Activated naive CD4-positive, alpha-beta T cell treated with anti-CD3 and anti-CD28 coated beads, Interleukin-2, amount 10 ng/mL, durations not matched to agents 7 days and 5 days (primary cell): ENCODE data around the gene AFF3.
A peak's percentile ranks its signal among the peaks of the same experiment; 100 is the strongest.

ENCODE experiments used
- CTCF ChIA-PET: fragments of 350-600 bp; sonication (Branson Sonifier 250); formaldehyde crosslinking; loops from one replicate; lab custom pipeline; 2021; ENCODE audit warnings: antibody characterized with exemption; lab: Charles Lee
- DNase-seq: peaks from one replicate; pipeline ENCODE4 v3.0.0-alpha.2; 2020
- H3K27ac Mint-ChIP-seq: one replicate; pipeline ENCODE4 v1.8.0; 2021; ENCODE audit warnings: mild to moderate bottlenecking, moderate library complexity, mixed read lengths
- H3K27me3 Mint-ChIP-seq: one replicate; pipeline ENCODE4 v1.8.0; 2021; ENCODE audit warnings: mild to moderate bottlenecking, mixed read lengths
- H3K36me3 Mint-ChIP-seq: one replicate; pipeline ENCODE4 v1.8.0; 2021; ENCODE audit warnings: mixed read lengths
- H3K4me1 Mint-ChIP-seq: one replicate; pipeline ENCODE4 v1.8.0; 2021; ENCODE audit warnings: mixed read lengths
- H3K4me3 Mint-ChIP-seq: one replicate; pipeline ENCODE4 v1.8.0; 2021; ENCODE audit warnings: mild to moderate bottlenecking, moderate library complexity, mixed read lengths
- H3K9me3 Mint-ChIP-seq: one replicate; pipeline ENCODE4 v1.8.0; 2021; ENCODE audit warnings: mixed read lengths

The AFF3 gene, protein sequence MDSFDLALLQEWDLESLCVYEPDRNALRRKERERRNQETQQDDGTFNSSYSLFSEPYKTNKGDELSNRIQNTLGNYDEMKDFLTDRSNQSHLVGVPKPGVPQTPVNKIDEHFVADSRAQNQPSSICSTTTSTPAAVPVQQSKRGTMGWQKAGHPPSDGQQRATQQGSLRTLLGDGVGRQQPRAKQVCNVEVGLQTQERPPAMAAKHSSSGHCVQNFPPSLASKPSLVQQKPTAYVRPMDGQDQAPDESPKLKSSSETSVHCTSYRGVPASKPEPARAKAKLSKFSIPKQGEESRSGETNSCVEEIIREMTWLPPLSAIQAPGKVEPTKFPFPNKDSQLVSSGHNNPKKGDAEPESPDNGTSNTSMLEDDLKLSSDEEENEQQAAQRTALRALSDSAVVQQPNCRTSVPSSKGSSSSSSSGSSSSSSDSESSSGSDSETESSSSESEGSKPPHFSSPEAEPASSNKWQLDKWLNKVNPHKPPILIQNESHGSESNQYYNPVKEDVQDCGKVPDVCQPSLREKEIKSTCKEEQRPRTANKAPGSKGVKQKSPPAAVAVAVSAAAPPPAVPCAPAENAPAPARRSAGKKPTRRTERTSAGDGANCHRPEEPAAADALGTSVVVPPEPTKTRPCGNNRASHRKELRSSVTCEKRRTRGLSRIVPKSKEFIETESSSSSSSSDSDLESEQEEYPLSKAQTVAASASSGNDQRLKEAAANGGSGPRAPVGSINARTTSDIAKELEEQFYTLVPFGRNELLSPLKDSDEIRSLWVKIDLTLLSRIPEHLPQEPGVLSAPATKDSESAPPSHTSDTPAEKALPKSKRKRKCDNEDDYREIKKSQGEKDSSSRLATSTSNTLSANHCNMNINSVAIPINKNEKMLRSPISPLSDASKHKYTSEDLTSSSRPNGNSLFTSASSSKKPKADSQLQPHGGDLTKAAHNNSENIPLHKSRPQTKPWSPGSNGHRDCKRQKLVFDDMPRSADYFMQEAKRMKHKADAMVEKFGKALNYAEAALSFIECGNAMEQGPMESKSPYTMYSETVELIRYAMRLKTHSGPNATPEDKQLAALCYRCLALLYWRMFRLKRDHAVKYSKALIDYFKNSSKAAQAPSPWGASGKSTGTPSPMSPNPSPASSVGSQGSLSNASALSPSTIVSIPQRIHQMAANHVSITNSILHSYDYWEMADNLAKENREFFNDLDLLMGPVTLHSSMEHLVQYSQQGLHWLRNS (N-terminal part only)

DNA sequence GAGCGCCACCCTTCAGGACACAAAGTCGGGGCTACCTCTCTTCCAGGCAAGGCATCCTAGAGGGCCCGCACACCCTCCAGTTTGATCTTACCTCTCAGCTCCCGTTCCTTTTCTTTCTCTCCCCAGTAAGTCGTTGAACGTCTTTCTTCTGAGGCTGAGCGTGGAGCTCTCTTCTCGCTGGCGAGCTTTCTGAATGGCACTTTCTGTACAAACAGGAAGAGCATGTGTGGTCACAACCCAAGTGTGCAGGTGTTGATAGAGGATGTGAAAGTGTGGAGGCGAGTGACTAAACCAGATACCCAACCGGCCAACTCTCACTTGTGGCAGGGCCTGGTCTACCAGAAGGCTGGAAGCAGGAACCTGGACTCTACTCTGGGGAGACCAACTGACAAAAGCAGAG is at the start of gene AFF3:
Gene AFF3 (minus strand): TSS at position 198 of the 400 bp plus-strand sequence. CDS start 38,136 bp downstream, outside the sequence.
- Mint-ChIP-seq H3K4me3 (peak within 1 kb of the TSS; percentile 85), H3K27me3 (peaks cover 13% of the 10 kb centered on the region), H3K9me3 (peaks cover 4% of the 10 kb centered on the region), H3K27ac (peak within 1 kb of the TSS; percentile 87), H3K4me1 (peaks cover 72% of the 10 kb centered on the region), H3K36me3 (peaks cover 9% of the 10 kb centered on the region)
- CTCF ChIA-PET = interaction anchor here (1.2 kb wide), 1 partner anchor 22 kb away, joined by 3 read pairs; no protein-coding TSS in a partner anchor
- DNase-seq = peak; percentile 75

DNA sequence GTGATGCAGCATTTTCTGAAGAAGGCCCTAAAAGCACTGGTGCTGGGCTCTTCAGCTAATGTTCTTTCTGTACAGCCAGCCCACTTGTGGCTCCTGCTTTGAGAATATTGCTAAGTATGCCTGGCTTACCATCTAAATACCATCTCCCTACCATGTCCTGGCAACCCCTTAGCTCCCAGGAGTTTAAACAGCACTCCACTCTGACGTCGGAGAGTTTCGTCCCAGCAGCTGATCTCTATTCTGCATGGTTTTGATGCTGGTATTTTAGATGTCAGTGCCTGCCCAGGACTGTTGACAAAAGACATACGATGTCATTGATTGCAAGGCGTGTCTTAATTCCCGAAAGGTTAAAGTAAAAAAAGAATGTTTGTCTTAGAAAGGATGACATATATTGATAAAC is 47.0 kb upstream of the AFF3 start:
- H3K27me3 Mint-ChIP-seq = peaks cover 18% of the 10 kb centered on the region
- H3K9me3 Mint-ChIP-seq = no peaks in the 10 kb centered on the region
- no peak overlapping the region for H3K4me3 Mint-ChIP-seq

DNA sequence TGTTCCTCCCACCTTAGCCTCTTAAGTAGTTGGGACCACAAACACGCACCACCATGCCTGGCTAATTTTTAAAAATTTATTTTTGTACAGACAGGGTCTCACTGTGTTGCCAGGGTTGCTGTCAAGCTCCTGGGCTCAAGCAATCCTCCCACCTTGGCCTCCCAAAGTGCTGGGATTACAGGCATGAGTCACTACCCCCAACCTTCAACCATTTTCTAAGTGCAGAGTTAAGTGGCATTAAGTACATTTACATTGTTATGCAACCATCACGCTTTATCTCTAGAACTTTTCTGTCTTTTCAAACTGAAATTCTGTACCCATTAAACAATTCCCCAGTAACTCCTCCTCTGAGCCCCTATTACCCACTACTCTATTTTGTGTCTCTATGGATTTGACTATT is 45.9 kb upstream of the AFF3 start:
- no peaks in the 10 kb centered on the region for H3K36me3 Mint-ChIP-seq
- no peak overlapping the region for H3K4me3 Mint-ChIP-seq
- CTCF ChIA-PET = no interaction called here

More for the DNA sequence above, 47.0 kb upstream of the AFF3 start:
- DNase-seq = no peak
- CTCF ChIA-PET = no interaction called here
- Mint-ChIP-seq H3K36me3 (no peaks in the 10 kb centered on the region), H3K4me1 (no peaks in the 10 kb centered on the region), H3K27ac (no peak overlapping the region)

DNA sequence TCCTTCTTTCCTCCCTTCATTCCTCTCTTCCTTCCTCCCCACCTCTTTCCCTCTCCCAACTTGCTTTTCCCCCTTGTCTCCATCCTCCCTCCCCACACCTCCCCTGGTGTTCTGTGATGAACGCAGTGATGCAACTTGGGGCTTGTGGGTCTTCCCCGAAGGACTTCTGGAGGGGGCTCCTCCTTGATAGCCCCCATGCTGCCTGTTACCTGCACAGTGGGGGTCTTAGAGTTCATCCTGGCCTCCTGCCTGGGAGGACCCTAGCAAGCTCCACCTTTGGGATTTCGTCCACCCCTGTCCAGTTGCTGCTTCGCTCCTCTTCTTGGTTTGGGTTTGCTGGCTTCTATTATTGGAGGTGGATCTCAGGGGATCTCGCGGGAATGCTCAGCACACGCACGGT is 43.7 kb upstream of the AFF3 start:
- Mint-ChIP-seq H3K9me3 (no peaks in the 10 kb centered on the region), H3K36me3 (no peaks in the 10 kb centered on the region), H3K4me3 (no peak overlapping the region)

More for the DNA sequence above, 45.9 kb upstream of the AFF3 start:
- DNase-seq = no peak
- Mint-ChIP-seq H3K4me1 (no peaks in the 10 kb centered on the region), H3K27me3 (peaks cover 14% of the 10 kb centered on the region), H3K9me3 (no peaks in the 10 kb centered on the region), H3K27ac (no peak overlapping the region)

DNA sequence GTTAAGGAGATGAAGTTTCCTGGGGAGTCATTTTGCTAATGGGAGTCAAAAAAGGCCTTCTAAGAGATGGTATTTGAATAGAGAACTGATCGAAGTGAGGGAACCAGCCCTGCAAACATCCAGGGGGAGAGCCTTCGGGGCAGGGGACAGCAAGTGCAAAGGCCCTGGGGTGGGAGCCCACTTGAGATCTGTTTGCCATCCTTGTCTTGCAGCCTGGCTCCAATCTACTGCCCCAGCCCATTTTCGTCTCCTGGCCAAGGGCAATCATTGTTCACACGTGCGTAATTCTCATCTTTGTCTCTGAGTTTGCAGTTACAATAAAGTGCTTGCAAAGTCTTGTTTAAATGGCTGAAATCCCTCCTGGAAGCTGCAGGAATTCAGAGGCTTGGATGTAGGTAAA is 43.1 kb upstream of the AFF3 start:
- Mint-ChIP-seq H3K27ac (no peak overlapping the region), H3K36me3 (no peaks in the 10 kb centered on the region), H3K27me3 (peaks cover 4% of the 10 kb centered on the region), H3K4me3 (no peak overlapping the region), H3K4me1 (no peaks in the 10 kb centered on the region), H3K9me3 (no peaks in the 10 kb centered on the region)
- CTCF ChIA-PET = no interaction called here
- no peak for DNase-seq

More for the DNA sequence above, 43.7 kb upstream of the AFF3 start:
- DNase-seq = no peak
- CTCF ChIA-PET = no interaction called here
- H3K27ac Mint-ChIP-seq = no peak overlapping the region
- H3K27me3 Mint-ChIP-seq = peaks cover 4% of the 10 kb centered on the region
- no peaks in the 10 kb centered on the region for H3K4me1 Mint-ChIP-seq

DNA sequence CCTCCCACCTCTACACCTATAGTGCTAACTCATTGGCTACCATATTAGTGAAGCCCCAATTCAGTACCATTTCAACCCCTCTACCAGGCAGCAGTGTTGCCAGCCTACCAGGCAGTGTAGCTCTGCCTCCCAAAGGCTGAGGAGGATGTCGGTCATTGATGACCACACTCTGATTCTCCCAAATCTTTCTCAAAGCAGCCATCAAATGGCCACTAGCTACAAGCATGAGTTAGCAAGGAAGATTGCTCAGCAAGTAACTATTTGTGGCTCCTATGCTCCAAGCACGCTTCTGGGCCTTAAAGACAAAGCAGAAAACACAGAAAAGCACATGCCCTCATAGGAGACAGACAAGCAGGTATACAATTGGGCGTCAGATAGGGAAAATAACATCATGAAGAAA is 42.7 kb upstream of the AFF3 start:
- H3K27ac Mint-ChIP-seq = no peak overlapping the region
- no peaks in the 10 kb centered on the region for H3K36me3 Mint-ChIP-seq
- H3K4me1 Mint-ChIP-seq = no peaks in the 10 kb centered on the region
- no peak overlapping the region for H3K4me3 Mint-ChIP-seq
- DNase-seq = no peak
- CTCF ChIA-PET = no interaction called here
- no peaks in the 10 kb centered on the region for H3K9me3 Mint-ChIP-seq
- peaks cover 7% of the 10 kb centered on the region for H3K27me3 Mint-ChIP-seq

DNA sequence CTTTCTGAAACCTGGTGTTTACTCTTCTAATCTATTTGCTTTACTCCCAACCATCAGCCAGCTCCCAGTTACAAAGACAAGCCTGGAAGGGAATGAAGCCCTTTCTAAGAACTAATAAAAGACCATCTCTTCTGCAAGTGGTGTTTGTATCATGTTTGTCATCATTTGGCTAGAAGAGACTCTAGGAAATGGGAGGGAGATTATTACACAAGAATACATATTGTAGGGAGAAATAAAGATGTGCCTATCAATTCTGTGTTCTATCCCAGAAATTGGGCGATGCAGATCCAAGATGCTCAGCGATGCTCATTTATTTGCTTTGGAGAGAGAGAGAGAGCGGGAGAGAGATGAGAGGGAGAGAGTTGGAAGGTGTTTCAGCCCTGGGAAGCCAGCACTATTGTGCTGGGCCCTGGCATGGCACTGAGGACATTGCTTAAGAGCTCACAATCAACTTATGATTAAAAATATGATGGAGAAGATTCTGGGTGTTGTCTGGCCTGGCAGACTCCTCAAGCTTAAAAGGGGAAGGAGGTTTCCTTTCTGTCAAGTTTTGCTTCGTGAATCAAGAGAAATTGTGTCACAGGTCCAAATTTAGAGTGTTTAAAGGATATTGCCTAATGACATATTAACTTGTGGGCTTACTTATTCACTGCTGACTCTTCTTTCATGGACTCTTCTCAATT is 41.8 kb upstream of the AFF3 start:
- H3K4me1 Mint-ChIP-seq = no peaks in the 10 kb centered on the region
- no peak overlapping the region for H3K4me3 Mint-ChIP-seq

DNA sequence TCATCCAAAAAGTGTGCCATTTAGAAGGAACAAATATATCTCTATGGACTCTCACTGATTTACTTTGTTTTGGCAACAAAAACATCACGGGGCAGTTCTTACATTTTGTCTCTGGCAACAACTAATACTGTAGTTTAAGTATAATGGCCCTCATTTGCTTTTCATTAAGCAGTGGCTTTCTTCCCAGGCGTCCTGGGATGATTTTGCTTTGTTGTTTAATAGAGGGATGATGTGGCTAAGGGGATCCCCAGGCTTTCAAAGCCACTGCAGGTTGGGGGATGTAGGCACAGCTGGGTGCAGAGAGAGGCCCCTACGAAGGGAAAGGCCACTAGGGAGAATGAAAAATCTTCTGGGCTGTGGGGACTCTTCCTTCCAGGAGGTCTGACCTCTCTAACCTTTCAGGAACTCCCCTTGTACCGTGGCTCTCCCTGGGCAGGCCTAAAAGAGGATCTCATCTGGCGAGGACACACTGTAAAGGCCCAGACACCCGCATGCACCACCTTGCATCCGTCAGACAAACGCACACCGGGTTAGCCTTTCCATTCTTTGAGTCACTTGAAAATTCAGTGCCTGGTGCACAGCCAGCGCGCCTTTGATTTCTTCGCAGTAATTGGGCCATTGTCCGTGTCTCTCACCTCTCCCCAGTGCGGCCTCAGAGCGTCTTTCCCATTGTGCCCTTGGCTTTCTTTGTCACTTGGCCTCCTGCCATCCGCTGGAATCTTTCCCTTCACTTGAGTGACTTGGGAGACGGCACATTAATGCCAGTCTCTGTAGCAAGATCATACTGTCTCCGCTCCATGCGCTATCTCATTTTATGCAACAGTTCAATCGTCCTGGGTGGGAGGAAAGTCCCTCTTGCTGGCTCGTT is 40.3 kb upstream of the AFF3 start:
- Mint-ChIP-seq H3K9me3 (no peaks in the 10 kb centered on the region), H3K27ac (no peak overlapping the region), H3K4me3 (no peak overlapping the region), H3K36me3 (no peaks in the 10 kb centered on the region), H3K27me3 (peaks cover 3% of the 10 kb centered on the region), H3K4me1 (no peaks in the 10 kb centered on the region)
- CTCF ChIA-PET = no interaction called here
- no peak for DNase-seq

More for the DNA sequence above, 41.8 kb upstream of the AFF3 start:
- CTCF ChIA-PET = interaction anchor here (0.6 kb wide), 1 partner anchor 108 kb away, joined by 3 read pairs; no protein-coding TSS in a partner anchor
- no peak for DNase-seq
- Mint-ChIP-seq H3K36me3 (no peaks in the 10 kb centered on the region), H3K27me3 (peaks cover 3% of the 10 kb centered on the region), H3K27ac (no peak overlapping the region), H3K9me3 (no peaks in the 10 kb centered on the region)

DNA sequence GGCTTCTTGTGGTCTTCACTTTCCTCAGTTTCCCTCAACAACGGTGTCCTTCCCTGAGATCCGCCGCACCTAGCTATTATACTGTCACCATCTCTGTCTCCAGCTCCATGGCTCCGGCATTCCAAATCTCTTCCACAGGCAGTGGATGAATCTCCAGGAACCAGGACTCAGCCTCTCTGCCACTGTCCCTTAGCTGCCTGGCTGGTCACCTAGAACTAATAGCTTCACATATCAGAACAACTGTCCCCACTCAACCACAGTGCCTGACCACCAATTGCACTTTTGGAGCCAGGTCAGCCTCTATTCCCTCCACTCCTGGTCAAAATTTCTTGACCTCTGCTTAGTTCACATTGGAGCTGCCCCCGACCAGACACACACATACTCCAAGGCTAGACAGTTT is 38.1 kb upstream of the AFF3 start:
- no peaks in the 10 kb centered on the region for H3K9me3 Mint-ChIP-seq
- no peaks in the 10 kb centered on the region for H3K36me3 Mint-ChIP-seq
- no peak overlapping the region for H3K4me3 Mint-ChIP-seq
- H3K27ac Mint-ChIP-seq = no peak overlapping the region
- CTCF ChIA-PET = interaction anchor here (0.8 kb wide), 1 partner anchor 25 kb away, joined by 3 read pairs; no protein-coding TSS in a partner anchor
- no peak for DNase-seq
- H3K27me3 Mint-ChIP-seq = peaks cover 7% of the 10 kb centered on the region
- H3K4me1 Mint-ChIP-seq = no peaks in the 10 kb centered on the region

DNA sequence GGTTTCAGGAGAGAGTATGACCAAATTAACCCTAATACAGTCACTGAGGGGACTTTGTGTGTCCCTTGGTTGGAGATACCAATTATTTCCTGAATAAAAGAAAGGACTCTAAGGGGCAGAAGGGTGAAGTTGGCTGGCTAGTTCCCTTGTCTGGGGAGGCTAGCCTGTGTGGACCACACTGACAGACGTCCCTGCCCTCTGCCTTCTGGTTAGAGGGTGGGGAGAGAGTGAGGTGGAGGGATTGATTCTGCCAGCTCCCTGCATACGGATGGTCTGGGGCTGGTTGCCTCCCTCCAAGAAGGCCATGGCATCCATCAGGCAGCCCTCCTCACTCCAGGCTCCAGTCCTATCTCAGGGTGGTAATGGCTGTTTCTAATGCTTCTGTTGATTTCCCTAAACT is 37.4 kb upstream of the AFF3 start:
- Mint-ChIP-seq H3K36me3 (no peaks in the 10 kb centered on the region), H3K9me3 (no peaks in the 10 kb centered on the region), H3K27ac (no peak overlapping the region), H3K27me3 (peaks cover 11% of the 10 kb centered on the region), H3K4me1 (no peaks in the 10 kb centered on the region), H3K4me3 (no peak overlapping the region)
- no peak for DNase-seq
- CTCF ChIA-PET = no interaction called here

DNA sequence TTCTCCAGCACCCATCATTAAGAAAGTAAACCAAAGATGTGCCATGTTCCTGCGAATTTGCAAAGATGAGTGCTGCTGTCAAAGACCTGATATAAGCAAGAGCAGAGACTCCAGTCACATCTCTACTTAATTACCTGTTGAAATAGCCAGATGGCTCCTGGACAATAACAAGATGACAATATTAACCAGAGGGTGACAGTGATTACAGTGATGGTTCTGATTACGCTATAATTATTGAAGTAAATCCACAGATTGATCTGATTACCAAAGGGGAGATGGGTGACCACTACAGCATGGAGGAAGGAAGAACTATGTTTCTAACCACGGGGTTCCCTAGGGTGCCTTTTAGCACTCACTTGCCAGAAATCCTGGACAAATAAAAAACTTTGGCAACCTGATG is 36.5 kb upstream of the AFF3 start:
- Mint-ChIP-seq H3K36me3 (no peaks in the 10 kb centered on the region), H3K27ac (no peak overlapping the region), H3K4me1 (no peaks in the 10 kb centered on the region), H3K27me3 (peaks cover 11% of the 10 kb centered on the region), H3K4me3 (no peak overlapping the region), H3K9me3 (no peaks in the 10 kb centered on the region)
- CTCF ChIA-PET = no interaction called here
- no peak for DNase-seq

DNA sequence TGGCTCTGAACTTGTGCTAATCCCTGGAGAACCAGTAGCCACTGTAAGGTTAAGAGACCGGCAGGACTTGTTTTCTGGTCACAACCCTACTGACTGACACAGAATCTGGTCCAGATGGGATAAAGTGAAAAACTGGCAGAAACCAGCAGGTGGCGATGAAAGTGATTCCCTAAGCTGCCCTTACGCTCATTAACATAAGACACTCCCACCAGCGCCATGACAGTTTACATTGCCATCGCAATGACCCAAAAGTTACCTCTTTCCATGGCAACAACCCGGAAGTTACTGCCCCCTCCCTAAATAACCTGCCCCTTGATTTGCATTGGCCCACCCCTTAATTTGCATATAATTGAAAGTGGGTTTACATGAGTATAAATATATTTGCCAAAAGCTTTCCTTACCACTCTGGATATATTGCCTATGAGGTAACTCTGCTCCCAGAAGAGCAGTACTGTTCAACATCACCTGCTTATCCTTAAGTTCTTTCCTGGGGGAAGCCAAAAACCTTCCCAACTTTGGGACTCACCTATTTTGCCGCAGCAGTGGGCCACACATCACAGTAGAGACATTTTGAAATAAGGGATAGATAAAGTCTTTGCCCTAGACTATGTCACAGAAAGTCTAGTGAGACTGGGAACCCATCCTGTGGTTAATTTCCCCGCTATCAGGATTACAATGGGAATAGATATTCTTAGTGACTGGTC is 35.8 kb upstream of the AFF3 start:
- Mint-ChIP-seq H3K4me1 (no peaks in the 10 kb centered on the region), H3K9me3 (no peaks in the 10 kb centered on the region), H3K36me3 (no peaks in the 10 kb centered on the region), H3K27me3 (peaks cover 11% of the 10 kb centered on the region), H3K4me3 (no peak overlapping the region), H3K27ac (no peak overlapping the region)
- DNase-seq = peak; percentile 27
- CTCF ChIA-PET = no interaction called here
